ENCODE results near the gene CUEDC1.

DNA sequence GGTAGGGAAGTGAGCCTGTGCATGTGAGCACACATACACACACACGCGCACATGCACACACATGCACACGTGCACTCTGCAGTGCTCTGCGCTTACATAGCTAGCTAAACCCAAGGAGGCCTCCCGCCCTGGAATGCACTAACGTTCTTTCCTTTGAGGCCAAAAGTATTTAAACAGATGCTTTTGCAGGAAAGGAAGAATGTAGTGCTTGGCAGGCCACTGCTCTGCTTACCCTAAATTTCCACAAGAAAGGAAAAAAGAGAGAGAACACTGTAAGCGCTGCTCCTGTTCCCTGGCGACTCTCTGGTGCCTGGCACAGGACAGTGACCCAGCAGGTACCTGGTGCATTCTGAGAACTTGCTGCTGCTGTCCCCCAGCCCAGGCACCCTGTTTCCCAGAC lies 74.1 kb downstream of the CUEDC1 start:
- TF ChIP-seq, protein P1, sequence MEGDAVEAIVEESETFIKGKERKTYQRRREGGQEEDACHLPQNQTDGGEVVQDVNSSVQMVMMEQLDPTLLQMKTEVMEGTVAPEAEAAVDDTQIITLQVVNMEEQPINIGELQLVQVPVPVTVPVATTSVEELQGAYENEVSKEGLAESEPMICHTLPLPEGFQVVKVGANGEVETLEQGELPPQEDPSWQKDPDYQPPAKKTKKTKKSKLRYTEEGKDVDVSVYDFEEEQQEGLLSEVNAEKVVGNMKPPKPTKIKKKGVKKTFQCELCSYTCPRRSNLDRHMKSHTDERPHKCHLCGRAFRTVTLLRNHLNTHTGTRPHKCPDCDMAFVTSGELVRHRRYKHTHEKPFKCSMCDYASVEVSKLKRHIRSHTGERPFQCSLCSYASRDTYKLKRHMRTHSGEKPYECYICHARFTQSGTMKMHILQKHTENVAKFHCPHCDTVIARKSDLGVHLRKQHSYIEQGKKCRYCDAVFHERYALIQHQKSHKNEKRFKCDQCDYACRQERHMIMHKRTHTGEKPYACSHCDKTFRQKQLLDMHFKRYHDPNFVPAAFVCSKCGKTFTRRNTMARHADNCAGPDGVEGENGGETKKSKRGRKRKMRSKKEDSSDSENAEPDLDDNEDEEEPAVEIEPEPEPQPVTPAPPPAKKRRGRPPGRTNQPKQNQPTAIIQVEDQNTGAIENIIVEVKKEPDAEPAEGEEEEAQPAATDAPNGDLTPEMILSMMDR (IDR thresholded peaks at IDR 0.05; ENCODE audit: low read length), result no peak
- no peak for TF ChIP-seq EZH2 (optimal IDR thresholded peaks at IDR 0.05; ENCODE audit: low read depth, low read length)

Data from MM.1S (cell line).